A673 (cell line): ENCODE measurements around the gene CXXC4.
A peak's percentile ranks its signal among the peaks of the same experiment; 100 is the strongest.

Experiments
- EZH2 ChIP-seq: fragments of 200-600 bp; sonication (generic); IDR thresholded peaks from 2 replicates; pipeline ENCODE4 v1.6.1; 2017; ENCODE audit warnings: borderline replicate concordance, low read depth, mild to moderate bottlenecking, mixed read lengths, antibody characterized with exemption, low read length; ENCODE audit not compliant: poor library complexity, severe bottlenecking
- TF ChIP-seq, protein P1 (sequence below): fragments of 300-800, 200-600 bp; sonication (generic); conservative IDR thresholded peaks from 2 replicates; pipeline ENCODE4 v1.5.1; 2017; ENCODE audit warnings: low read depth, mild to moderate bottlenecking, antibody characterized with exemption, low read length, moderate library complexity, mixed read lengths

DNA sequence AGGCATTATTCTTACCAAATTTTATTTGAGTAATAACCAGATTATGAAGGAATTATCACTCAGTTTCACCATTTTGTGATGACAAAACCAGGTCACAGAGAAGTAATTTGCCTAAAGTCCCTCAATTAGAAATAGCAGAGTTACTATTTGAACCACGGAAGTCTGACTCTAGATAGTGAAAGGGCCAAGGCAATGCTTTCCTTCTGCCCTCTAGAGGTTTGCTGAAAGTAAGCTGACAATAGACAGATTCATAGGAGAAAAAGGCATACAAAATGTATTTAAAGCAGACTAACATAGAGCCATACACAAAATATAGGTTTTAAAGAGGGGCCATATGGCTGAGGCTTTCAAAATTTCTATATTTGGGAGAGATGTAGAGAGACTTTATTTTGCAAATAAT, 43.1 kb downstream of the CXXC4 start:
- TF ChIP-seq, protein P1, sequence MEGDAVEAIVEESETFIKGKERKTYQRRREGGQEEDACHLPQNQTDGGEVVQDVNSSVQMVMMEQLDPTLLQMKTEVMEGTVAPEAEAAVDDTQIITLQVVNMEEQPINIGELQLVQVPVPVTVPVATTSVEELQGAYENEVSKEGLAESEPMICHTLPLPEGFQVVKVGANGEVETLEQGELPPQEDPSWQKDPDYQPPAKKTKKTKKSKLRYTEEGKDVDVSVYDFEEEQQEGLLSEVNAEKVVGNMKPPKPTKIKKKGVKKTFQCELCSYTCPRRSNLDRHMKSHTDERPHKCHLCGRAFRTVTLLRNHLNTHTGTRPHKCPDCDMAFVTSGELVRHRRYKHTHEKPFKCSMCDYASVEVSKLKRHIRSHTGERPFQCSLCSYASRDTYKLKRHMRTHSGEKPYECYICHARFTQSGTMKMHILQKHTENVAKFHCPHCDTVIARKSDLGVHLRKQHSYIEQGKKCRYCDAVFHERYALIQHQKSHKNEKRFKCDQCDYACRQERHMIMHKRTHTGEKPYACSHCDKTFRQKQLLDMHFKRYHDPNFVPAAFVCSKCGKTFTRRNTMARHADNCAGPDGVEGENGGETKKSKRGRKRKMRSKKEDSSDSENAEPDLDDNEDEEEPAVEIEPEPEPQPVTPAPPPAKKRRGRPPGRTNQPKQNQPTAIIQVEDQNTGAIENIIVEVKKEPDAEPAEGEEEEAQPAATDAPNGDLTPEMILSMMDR: peak; percentile 61
- no peak for TF ChIP-seq EZH2
